Sigmoid colon (tissue), 4 donors: Measurements from ENCODE around the gene SNAP47.

Source experiments
- CTCF ChIP-seq, 4 experiments: fragments of 450-650 bp in 3 of 4; fragments of 200-600 bp in 1 of 4; IDR thresholded peaks; one replicate each; pipeline ENCODE4 v1.5.1; 2016 to 2019; ENCODE audit warnings: antibody characterized with exemption in 4 of 4, mild to moderate bottlenecking in 3 of 4, moderate library complexity in 2 of 4
- POLR2AphosphoS5 ChIP-seq, 4 donors: sonication (generic); formaldehyde crosslinking; IDR thresholded peaks; one replicate each; pipeline ENCODE4 v1.6.1; 2017; ENCODE audit warnings: antibody characterized with exemption in 4 of 4

DNA sequence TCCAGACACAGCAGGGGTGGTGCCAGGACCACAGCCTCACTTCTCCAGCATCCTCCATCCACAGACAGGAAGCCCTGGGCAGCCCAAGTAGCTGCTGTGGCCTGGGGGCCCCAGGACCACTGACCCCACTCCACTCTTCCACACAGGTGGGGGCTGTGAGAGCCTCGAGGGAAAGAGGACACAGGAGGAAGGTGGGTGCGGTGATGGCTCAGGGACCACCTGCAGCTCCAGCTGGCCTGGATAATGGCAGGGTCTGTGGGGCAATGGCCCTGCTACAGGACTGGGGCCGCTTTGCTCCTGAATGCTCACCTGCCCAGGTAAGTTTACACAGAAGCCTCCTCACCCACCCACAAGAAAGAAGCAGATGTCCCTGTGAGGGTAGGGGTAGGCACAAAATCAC lies 61.9 kb downstream of the SNAP47 start:
- TF ChIP-seq CTCF (IDR thresholded peaks at IDR 0.05) (no peak), POLR2AphosphoS5 (IDR thresholded peaks at IDR 0.05) (no peak)
